ENCODE measurements around the gene TMED3. TPM values are rescaled to one million over a fixed set of nuclear protein-coding genes. Genes with fewer than 3 reads are reported as not detected.

The TMED3 gene
- total and polyA plus RNA-seq, 2 donors (not counting 3 experiments of a cell fraction or from before 2014, with no cell fraction given), result 105 to 322 TPM

DNA sequence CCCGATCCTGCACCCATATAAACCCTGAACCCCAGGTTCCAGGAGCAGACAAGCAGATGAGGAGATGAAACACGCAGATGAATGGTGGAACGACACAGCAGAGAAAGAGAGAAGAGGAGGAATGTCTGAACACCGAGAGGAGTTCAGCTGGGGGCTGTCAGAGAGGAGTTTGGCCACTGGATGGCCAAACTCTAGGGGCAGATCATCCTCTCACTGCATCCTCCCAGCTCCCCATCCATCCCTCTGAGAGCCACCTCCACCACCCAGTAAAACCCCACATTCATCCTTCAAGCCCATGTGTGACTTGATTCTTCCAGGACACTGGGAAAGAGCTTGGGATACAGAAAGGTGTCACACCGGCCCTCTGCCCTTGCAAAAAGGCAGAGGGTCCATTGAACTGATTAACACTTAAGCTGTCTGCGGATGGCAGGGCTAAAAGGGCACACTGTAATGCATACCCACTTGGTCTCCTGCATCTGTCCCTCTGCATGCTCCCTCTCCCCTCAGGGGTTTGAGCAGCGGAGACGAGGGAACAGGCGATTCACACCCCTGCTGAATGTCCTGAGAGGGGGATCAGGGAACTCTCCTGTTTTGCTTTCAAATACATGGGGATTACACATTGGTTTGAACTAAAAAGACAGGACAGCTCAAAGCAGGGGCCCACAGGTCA is 53.8 kb downstream of the TMED3 start:
- Histone ChIP-seq H3K79me2 (ENCODE audit: control insufficient read depth, insufficient read depth, low read length) (no peaks in the 10 kb centered on the region), H3K4me3 (replicated peaks in 1 of 3; ENCODE audit: insufficient read depth in 1 of 3, low read depth in 1 of 3, low read length in 3 of 3) (no peak overlapping the region), H2AFZ (ENCODE audit: low read depth, low read length) (no peak overlapping the region), H3K4me1 (ENCODE audit: control insufficient read depth, extremely low read depth, insufficient read depth, low read length) (no peaks in the 10 kb centered on the region), H3K27me3 (ENCODE audit: control insufficient read depth in 2 of 2, insufficient read depth in 2 of 2, low read length in 2 of 2) (no peaks in the 10 kb centered on the region), H4K20me1 (replicated peaks; ENCODE audit: control insufficient read depth, extremely low read depth, insufficient read depth, low read length) (no peaks in the 10 kb centered on the region), H3K36me3 (ENCODE audit: control insufficient read depth in 2 of 2, extremely low read depth in 1 of 2, insufficient read depth in 2 of 2, low read length in 2 of 2) (no peaks in the 10 kb centered on the region), H3K27ac (ENCODE audit: insufficient read depth, low read depth, low read length) (no peak overlapping the region), H3K4me2 (ENCODE audit: insufficient read depth, low read length) (no peak overlapping the region), H3K9ac (replicated peaks; ENCODE audit: extremely low read depth, insufficient read depth, low read length) (no peak overlapping the region), H3K9me3 (replicated peaks; ENCODE audit: control insufficient read depth, insufficient read depth, low read length) (no peaks in the 10 kb centered on the region), H3K9me1 (replicated peaks; ENCODE audit: control insufficient read depth, extremely low read depth, insufficient read depth, low read length) (no peaks in the 10 kb centered on the region)
- dilution Hi-C loops (cut with MboI; ENCODE audit: extremely low pct_ligation_motif_present, low sequenced_read_pairs) (no loop called here), intact Hi-C loops (cut with micrococcal nuclease) (no loop called here)
- no peak for TF ChIP-seq POLR2A (IDR thresholded peaks at IDR 0.05; ENCODE audit: low read depth, low read length)
- no peak for TF ChIP-seq JUN (IDR thresholded peaks at IDR 0.05; ENCODE audit: borderline replicate concordance, insufficient read depth, insufficient read length, low read depth)
- no peak for TF ChIP-seq MYC (IDR thresholded peaks at IDR 0.05; ENCODE audit: low read depth, low read length)
- TF ChIP-seq FOS (IDR thresholded peaks at IDR 0.05; ENCODE audit: borderline replicate concordance, insufficient read depth, low read length), result no peak
- TF ChIP-seq, protein P1, sequence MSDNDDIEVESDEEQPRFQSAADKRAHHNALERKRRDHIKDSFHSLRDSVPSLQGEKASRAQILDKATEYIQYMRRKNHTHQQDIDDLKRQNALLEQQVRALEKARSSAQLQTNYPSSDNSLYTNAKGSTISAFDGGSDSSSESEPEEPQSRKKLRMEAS (IDR thresholded peaks at IDR 0.05; ENCODE audit: insufficient read depth, insufficient read length), result no peak
- TF ChIP-seq, protein P2, sequence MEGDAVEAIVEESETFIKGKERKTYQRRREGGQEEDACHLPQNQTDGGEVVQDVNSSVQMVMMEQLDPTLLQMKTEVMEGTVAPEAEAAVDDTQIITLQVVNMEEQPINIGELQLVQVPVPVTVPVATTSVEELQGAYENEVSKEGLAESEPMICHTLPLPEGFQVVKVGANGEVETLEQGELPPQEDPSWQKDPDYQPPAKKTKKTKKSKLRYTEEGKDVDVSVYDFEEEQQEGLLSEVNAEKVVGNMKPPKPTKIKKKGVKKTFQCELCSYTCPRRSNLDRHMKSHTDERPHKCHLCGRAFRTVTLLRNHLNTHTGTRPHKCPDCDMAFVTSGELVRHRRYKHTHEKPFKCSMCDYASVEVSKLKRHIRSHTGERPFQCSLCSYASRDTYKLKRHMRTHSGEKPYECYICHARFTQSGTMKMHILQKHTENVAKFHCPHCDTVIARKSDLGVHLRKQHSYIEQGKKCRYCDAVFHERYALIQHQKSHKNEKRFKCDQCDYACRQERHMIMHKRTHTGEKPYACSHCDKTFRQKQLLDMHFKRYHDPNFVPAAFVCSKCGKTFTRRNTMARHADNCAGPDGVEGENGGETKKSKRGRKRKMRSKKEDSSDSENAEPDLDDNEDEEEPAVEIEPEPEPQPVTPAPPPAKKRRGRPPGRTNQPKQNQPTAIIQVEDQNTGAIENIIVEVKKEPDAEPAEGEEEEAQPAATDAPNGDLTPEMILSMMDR (IDR thresholded peaks at IDR 0.05; ENCODE audit: extremely low read depth in 1 of 2, insufficient read depth in 1 of 2, low read depth in 1 of 2, low read length in 2 of 2), result no peak
- no peak for TF ChIP-seq EZH2 (IDR thresholded peaks at IDR 0.05; ENCODE audit: borderline replicate concordance, low read depth, low read length, severe bottlenecking)
- no peak for TF ChIP-seq GATA2 (IDR thresholded peaks at IDR 0.05; ENCODE audit: insufficient read depth, insufficient read length, low read depth, low read length)
- TF ChIP-seq POLR2AphosphoS5 (IDR thresholded peaks at IDR 0.05; ENCODE audit: insufficient read depth, low read depth, low read length), result no peak
- DNase-seq (ENCODE audit: low read depth, low spot score) (no peak), FAIRE-seq (no peak)
- POLR2A ChIA-PET, result no interaction called here
- CTCF ChIA-PET, result interaction anchor here (0.6 to 7.9 kb wide), 7 partner anchors 9 to 1638 kb away, joined by 3 to 111 read pairs (median 13); no protein-coding TSS in a partner anchor
- no TSS peak for BruUV-seq (replicated peaks)
